Mammary epithelial cell (primary cell): ENCODE measurements around the gene TTF2.

Experiments used
- CTCF ChIP-seq, 2 donors: IDR thresholded peaks in 1 of 2; conservative IDR thresholded peaks in 1 of 2; 2 replicates each; pipeline ENCODE4 v1.5.1; 2011 to 2012; ENCODE audit warnings: inconsistent platforms in 2 of 2, low read length in 2 of 2, mild to moderate bottlenecking in 2 of 2, control low read depth in 1 of 2, low read depth in 1 of 2; ENCODE audit not compliant: insufficient read depth in 1 of 2; ENCODE audit errors: extremely low read depth in 1 of 2
- EZH2 ChIP-seq: IDR thresholded peaks from 2 replicates; pipeline ENCODE4 v1.6.1; 2012; ENCODE audit warnings: low read length, inconsistent platforms, borderline replicate concordance

DNA sequence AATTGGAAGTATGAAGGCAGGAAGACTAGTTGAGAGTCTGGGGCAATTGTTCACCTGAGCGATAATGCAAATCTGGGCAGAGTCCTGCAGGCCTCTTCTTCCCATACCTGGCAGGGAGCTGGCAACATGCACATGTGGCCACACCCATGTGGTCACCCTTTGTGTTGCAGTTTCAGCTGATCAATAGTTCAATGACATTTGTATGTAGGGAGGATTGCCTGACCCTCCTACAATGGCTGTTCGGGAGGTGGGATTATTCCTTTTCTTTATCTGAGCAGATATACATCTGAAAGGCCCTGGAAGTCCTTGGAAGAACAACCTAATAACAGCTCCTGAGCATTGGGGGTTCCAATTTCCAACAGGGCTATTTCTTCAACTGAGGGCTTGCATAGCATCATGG lies 76.6 kb downstream of the TTF2 start:
- TF ChIP-seq CTCF (conservative IDR thresholded peaks at IDR 0.05 in 1 of 2, IDR thresholded peaks at IDR 0.05 in 1 of 2; ENCODE audit: extremely low read depth in 1 of 2, insufficient read depth in 1 of 2, low read depth in 1 of 2, low read length in 2 of 2), result no peak
- TF ChIP-seq EZH2, result no peak
